ENCODE measurements around the gene CYBB.

CYBB gene

GRCh38 chrX:37816766-37817165 is 36.9 kb downstream of the CYBB start:
- ChIA-PET POLR2A (no interaction called here), CTCF (interaction anchor here (0.6 to 2.1 kb wide), 3 partner anchors 8 to 71 kb away, joined by 3 to 9 read pairs (median 4); no protein-coding TSS in a partner anchor)
- Histone ChIP-seq H3K27ac (ENCODE audit: extremely low read depth, low read depth, low read length) (no peak overlapping the region), H3K4me1 (ENCODE audit: control insufficient read depth, insufficient read depth, low read length) (no peaks in the 10 kb centered on the region), H3K9me3 (ENCODE audit: control insufficient read depth, insufficient read depth, low read depth, low read length) (no peaks in the 10 kb centered on the region), H3K4me3 (ENCODE audit: low read depth, low read length) (no peak overlapping the region), H3K36me3 (ENCODE audit: control insufficient read depth in 2 of 2, insufficient read depth in 1 of 2, low read length in 2 of 2) (no peaks in the 10 kb centered on the region)
- TF ChIP-seq ZNF473 (tag by site-specific recombination; IDR thresholded peaks at IDR 0.05): no peak
- TF ChIP-seq ZNF561 (tag by site-specific recombination; IDR thresholded peaks at IDR 0.05; ENCODE audit: borderline replicate concordance): no peak
- no peak for TF ChIP-seq ZNF664 (tag by site-specific recombination; IDR thresholded peaks at IDR 0.05)

GRCh38 chrX:37817176-37817575 is 37.3 kb downstream of the CYBB start:
- Histone ChIP-seq H3K36me3 (ENCODE audit: control insufficient read depth in 2 of 2, insufficient read depth in 1 of 2, low read length in 2 of 2) (no peaks in the 10 kb centered on the region), H3K4me3 (ENCODE audit: low read depth, low read length) (no peak overlapping the region), H3K4me1 (ENCODE audit: control insufficient read depth, insufficient read depth, low read length) (no peaks in the 10 kb centered on the region), H3K9me3 (ENCODE audit: control insufficient read depth, insufficient read depth, low read depth, low read length) (no peaks in the 10 kb centered on the region), H3K27ac (ENCODE audit: extremely low read depth, low read depth, low read length) (no peak overlapping the region)
- ChIA-PET POLR2A (no interaction called here), CTCF (interaction anchor here (0.6 to 2.1 kb wide), 3 partner anchors 8 to 72 kb away, joined by 3 to 9 read pairs (median 4); no protein-coding TSS in a partner anchor)
- TF ChIP-seq ZNF239 (tag by site-specific recombination; IDR thresholded peaks at IDR 0.05) (no peak), ZNF423 (tag by site-specific recombination; IDR thresholded peaks at IDR 0.05) (no peak), ZNF362 (tag by site-specific recombination; IDR thresholded peaks at IDR 0.05) (no peak), ZNF776 (tag by site-specific recombination; IDR thresholded peaks at IDR 0.05; ENCODE audit: borderline replicate concordance) (no peak), ZNF248 (tag by site-specific recombination; IDR thresholded peaks at IDR 0.05) (no peak), ZNF571 (tag by site-specific recombination; IDR thresholded peaks at IDR 0.05) (no peak), IKZF3 (tag by site-specific recombination; IDR thresholded peaks at IDR 0.05) (no peak), ZNF133 (tag by site-specific recombination; IDR thresholded peaks at IDR 0.05) (no peak), ZSCAN16 (tag by site-specific recombination; IDR thresholded peaks at IDR 0.05) (no peak), ZNF510 (tag by site-specific recombination; IDR thresholded peaks at IDR 0.05; ENCODE audit: insufficient replicate concordance) (no peak), ZNF37A (tag by site-specific recombination; IDR thresholded peaks at IDR 0.05) (no peak), ZSCAN4 (tag by site-specific recombination; IDR thresholded peaks at IDR 0.05) (no peak), ZNF292 (tag by site-specific recombination; IDR thresholded peaks at IDR 0.05; ENCODE audit: borderline replicate concordance, low read depth) (no peak)

GRCh38 chrX:37817579-37817978 is 37.7 kb downstream of the CYBB start:
- no peak overlapping the region for H3K27ac ChIP-seq (ENCODE audit: extremely low read depth, low read depth, low read length)
- H3K4me1 ChIP-seq (ENCODE audit: control insufficient read depth, insufficient read depth, low read length): no peaks in the 10 kb centered on the region
- H3K36me3 ChIP-seq (ENCODE audit: control insufficient read depth in 2 of 2, insufficient read depth in 1 of 2, low read length in 2 of 2): no peaks in the 10 kb centered on the region
- H3K9me3 ChIP-seq (ENCODE audit: control insufficient read depth, insufficient read depth, low read depth, low read length): no peaks in the 10 kb centered on the region
- ChIA-PET CTCF (interaction anchor here (0.6 to 2.1 kb wide), 3 partner anchors 7 to 72 kb away, joined by 3 to 9 read pairs (median 4); no protein-coding TSS in a partner anchor), POLR2A (no interaction called here)
- no peak overlapping the region for H3K4me3 ChIP-seq (ENCODE audit: low read depth, low read length)
- no peak for TF ChIP-seq ZNF211 (tag by site-specific recombination; IDR thresholded peaks at IDR 0.05; ENCODE audit: low read depth)
- no peak for TF ChIP-seq PRDM4 (tag by site-specific recombination; IDR thresholded peaks at IDR 0.05)
- TF ChIP-seq ZNF704 (tag by site-specific recombination; IDR thresholded peaks at IDR 0.05): no peak
- TF ChIP-seq ZFP69B (tag by site-specific recombination; IDR thresholded peaks at IDR 0.05): no peak
- no peak for TF ChIP-seq ZNF645 (tag by site-specific recombination; IDR thresholded peaks at IDR 0.05)
- no peak for TF ChIP-seq ZNF146 (tag by site-specific recombination; IDR thresholded peaks at IDR 0.05)
- TF ChIP-seq ZNF184 (tag by site-specific recombination; IDR thresholded peaks at IDR 0.05): no peak
- TF ChIP-seq ZNF701 (tag by site-specific recombination; IDR thresholded peaks at IDR 0.05): no peak
- no peak for TF ChIP-seq ZNF600 (tag by site-specific recombination; IDR thresholded peaks at IDR 0.05)
- TF ChIP-seq KLF17 (tag by site-specific recombination; IDR thresholded peaks at IDR 0.05): no peak

Measured in HEK293 (cell line).